H1 (cell line): Measurements from ENCODE around the gene MUC5B.
"Not testable (repeated sequence)": the region's sequence is repeated elsewhere in the genome, so short reads cannot be mapped to it uniquely, and the experiment has no call there.

Experiments used
- ASH2L ChIP-seq: fragments of 200-600, 300-600 bp; sonication (generic); IDR thresholded peaks from one replicate; pipeline ENCODE4 v1.7.1; 2017; ENCODE audit warnings: low read length
- EGR1 ChIP-seq: IDR thresholded peaks from 2 replicates; pipeline ENCODE4 v1.6.1; 2011; ENCODE audit warnings: low read depth, low read length, borderline replicate concordance
- EP300 ChIP-seq, 2 experiments: IDR thresholded peaks; 1 replicate in 1 of 2; 2 replicates in 1 of 2; pipeline ENCODE4 v1.6.1; 2011 to 2012; ENCODE audit warnings: low read depth in 2 of 2, low read length in 2 of 2, mild to moderate bottlenecking in 2 of 2, borderline replicate concordance in 1 of 2, inconsistent platforms in 1 of 2, moderate library complexity in 1 of 2
- JUND ChIP-seq: IDR thresholded peaks from 2 replicates; pipeline ENCODE4 v1.6.1; 2011; ENCODE audit warnings: mild to moderate bottlenecking, improper control_type of control experiment, low read length
- MAFK ChIP-seq: IDR thresholded peaks from 2 replicates; pipeline ENCODE4 v1.6.1; 2012; ENCODE audit warnings: low read depth, mild to moderate bottlenecking, improper control_type of control experiment, low read length
- POLR2A ChIP-seq, 2 experiments: IDR thresholded peaks; 1 replicate in 1 of 2; 2 replicates in 1 of 2; pipeline ENCODE4 v1.6.1; 2011; ENCODE audit warnings: low read depth in 2 of 2, low read length in 2 of 2, mild to moderate bottlenecking in 2 of 2; ENCODE audit errors: control extremely low read depth in 1 of 2
- SIN3A ChIP-seq, 2 experiments: IDR thresholded peaks in 1 of 2; conservative IDR thresholded peaks in 1 of 2; 2 replicates each; pipeline ENCODE4 v1.6.1; 2011 to 2012; ENCODE audit warnings: low read length in 2 of 2, improper control_type of control experiment in 1 of 2, low read depth in 1 of 2, mild to moderate bottlenecking in 1 of 2
- SP1 ChIP-seq: IDR thresholded peaks from 2 replicates; pipeline ENCODE4 v1.6.1; 2011; ENCODE audit warnings: low read depth, low read length
- TEAD4 ChIP-seq: IDR thresholded peaks from 2 replicates; pipeline ENCODE4 v1.6.1; 2012; ENCODE audit warnings: low read depth, low read length, inconsistent platforms, mixed read lengths
- TF ChIP-seq, protein P1 (sequence below): IDR thresholded peaks from 2 replicates; pipeline ENCODE4 v1.6.1; 2012; ENCODE audit warnings: low read length, inconsistent platforms
- TF ChIP-seq, protein P2 (sequence below), 3 experiments: IDR thresholded peaks; 1 replicate in 2 of 3; 2 replicates in 1 of 3; pipeline versions ENCODE4 v1.5.1 to v1.6.1; 2011; ENCODE audit warnings: low read length in 3 of 3, mild to moderate bottlenecking in 3 of 3, inconsistent platforms in 2 of 3, low read depth in 1 of 3, moderate library complexity in 1 of 3; ENCODE audit not compliant: insufficient read depth in 1 of 3; ENCODE audit errors: control extremely low read depth in 1 of 3
- TF ChIP-seq, protein P3 (sequence below): IDR thresholded peaks from 2 replicates; pipeline ENCODE4 v1.6.1; 2012; ENCODE audit warnings: inconsistent platforms

DNA sequence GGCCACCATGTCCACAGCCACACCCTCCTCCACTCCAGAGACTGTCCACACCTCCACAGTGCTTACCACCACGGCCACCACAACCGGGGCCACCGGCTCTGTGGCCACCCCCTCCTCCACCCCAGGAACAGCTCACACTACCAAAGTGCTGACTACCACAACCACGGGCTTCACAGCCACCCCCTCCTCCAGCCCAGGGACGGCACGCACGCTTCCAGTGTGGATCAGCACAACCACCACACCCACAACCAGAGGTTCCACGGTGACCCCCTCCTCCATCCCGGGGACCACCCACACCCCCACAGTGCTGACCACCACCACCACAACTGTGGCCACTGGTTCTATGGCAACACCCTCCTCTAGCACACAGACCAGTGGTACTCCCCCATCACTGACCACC is 21.7 kb downstream of the MUC5B start:
- not testable (repeated sequence) for TF ChIP-seq POLR2A (IDR thresholded peaks at IDR 0.05; ENCODE audit: control extremely low read depth in 1 of 2, low read depth in 2 of 2, low read length in 2 of 2); ASH2L; SP1; SIN3A (conservative IDR thresholded peaks at IDR 0.05 in 1 of 2, IDR thresholded peaks at IDR 0.05 in 1 of 2; ENCODE audit: low read depth in 1 of 2, low read length in 2 of 2); EGR1; EP300 (IDR thresholded peaks at IDR 0.05; ENCODE audit: borderline replicate concordance in 1 of 2, low read depth in 2 of 2, low read length in 2 of 2); JUND; TEAD4; MAFK
- TF ChIP-seq, protein P1, sequence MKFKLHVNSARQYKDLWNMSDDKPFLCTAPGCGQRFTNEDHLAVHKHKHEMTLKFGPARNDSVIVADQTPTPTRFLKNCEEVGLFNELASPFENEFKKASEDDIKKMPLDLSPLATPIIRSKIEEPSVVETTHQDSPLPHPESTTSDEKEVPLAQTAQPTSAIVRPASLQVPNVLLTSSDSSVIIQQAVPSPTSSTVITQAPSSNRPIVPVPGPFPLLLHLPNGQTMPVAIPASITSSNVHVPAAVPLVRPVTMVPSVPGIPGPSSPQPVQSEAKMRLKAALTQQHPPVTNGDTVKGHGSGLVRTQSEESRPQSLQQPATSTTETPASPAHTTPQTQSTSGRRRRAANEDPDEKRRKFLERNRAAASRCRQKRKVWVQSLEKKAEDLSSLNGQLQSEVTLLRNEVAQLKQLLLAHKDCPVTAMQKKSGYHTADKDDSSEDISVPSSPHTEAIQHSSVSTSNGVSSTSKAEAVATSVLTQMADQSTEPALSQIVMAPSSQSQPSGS = not testable (repeated sequence)
- TF ChIP-seq, protein P2, sequence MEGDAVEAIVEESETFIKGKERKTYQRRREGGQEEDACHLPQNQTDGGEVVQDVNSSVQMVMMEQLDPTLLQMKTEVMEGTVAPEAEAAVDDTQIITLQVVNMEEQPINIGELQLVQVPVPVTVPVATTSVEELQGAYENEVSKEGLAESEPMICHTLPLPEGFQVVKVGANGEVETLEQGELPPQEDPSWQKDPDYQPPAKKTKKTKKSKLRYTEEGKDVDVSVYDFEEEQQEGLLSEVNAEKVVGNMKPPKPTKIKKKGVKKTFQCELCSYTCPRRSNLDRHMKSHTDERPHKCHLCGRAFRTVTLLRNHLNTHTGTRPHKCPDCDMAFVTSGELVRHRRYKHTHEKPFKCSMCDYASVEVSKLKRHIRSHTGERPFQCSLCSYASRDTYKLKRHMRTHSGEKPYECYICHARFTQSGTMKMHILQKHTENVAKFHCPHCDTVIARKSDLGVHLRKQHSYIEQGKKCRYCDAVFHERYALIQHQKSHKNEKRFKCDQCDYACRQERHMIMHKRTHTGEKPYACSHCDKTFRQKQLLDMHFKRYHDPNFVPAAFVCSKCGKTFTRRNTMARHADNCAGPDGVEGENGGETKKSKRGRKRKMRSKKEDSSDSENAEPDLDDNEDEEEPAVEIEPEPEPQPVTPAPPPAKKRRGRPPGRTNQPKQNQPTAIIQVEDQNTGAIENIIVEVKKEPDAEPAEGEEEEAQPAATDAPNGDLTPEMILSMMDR (IDR thresholded peaks at IDR 0.05; ENCODE audit: control extremely low read depth in 1 of 3, insufficient read depth in 1 of 3, low read depth in 1 of 3, low read length in 3 of 3) = not testable (repeated sequence)
- TF ChIP-seq, protein P3, sequence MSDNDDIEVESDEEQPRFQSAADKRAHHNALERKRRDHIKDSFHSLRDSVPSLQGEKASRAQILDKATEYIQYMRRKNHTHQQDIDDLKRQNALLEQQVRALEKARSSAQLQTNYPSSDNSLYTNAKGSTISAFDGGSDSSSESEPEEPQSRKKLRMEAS = not testable (repeated sequence)
